ENCODE measurements around the gene RTEL1. TPM values are rescaled to one million over a fixed set of nuclear protein-coding genes. Genes with fewer than 3 reads are reported as not detected.

RTEL1 gene
- total and polyA plus RNA-seq, 2 experiments from 2014 or later = 14.8 to 14.9 TPM

GRCh38 chr20:63675681-63676368 lies 17.7 kb downstream of the RTEL1 start:
- no peak for TF ChIP-seq CTCF (IDR thresholded peaks at IDR 0.05; ENCODE audit: low read depth, low read length)
- Histone ChIP-seq H3K4me1 (ENCODE audit: low read depth) (no peaks in the 10 kb centered on the region), H3K4me3 (no peak overlapping the region), H3K36me3 (no peaks in the 10 kb centered on the region), H3K27ac (no peak overlapping the region), H3K9me3 (ENCODE audit: low read depth) (no peaks in the 10 kb centered on the region), H3K27me3 (no peaks in the 10 kb centered on the region)
- no peak for DNase-seq (ENCODE audit: low read depth in 1 of 2, low spot score in 1 of 2)

GRCh38 chr20:63678071-63678470 lies 20.0 kb downstream of the RTEL1 start:
- Histone ChIP-seq H3K9me3 (ENCODE audit: low read depth) (no peaks in the 10 kb centered on the region), H3K27ac (no peak overlapping the region), H3K4me3 (no peak overlapping the region), H3K36me3 (no peaks in the 10 kb centered on the region), H3K4me1 (ENCODE audit: low read depth) (no peaks in the 10 kb centered on the region), H3K27me3 (no peaks in the 10 kb centered on the region)
- no peak for TF ChIP-seq CTCF (IDR thresholded peaks at IDR 0.05; ENCODE audit: low read depth, low read length)
- no peak for DNase-seq (ENCODE audit: low read depth in 1 of 2, low spot score in 1 of 2)

GRCh38 chr20:63678667-63679465 lies 20.8 kb downstream of the RTEL1 start:
- no peak for DNase-seq (ENCODE audit: low read depth in 1 of 2, low spot score in 1 of 2)
- H3K9me3 ChIP-seq (ENCODE audit: low read depth) = no peaks in the 10 kb centered on the region
- H3K27me3 ChIP-seq = no peaks in the 10 kb centered on the region
- TF ChIP-seq CTCF (IDR thresholded peaks at IDR 0.05; ENCODE audit: low read depth, low read length) = no peak
- H3K4me1 ChIP-seq (ENCODE audit: low read depth) = no peaks in the 10 kb centered on the region
- H3K27ac ChIP-seq = no peak overlapping the region
- no peak overlapping the region for H3K4me3 ChIP-seq
- H3K36me3 ChIP-seq = no peaks in the 10 kb centered on the region

GRCh38 chr20:63679799-63680305 lies 21.7 kb downstream of the RTEL1 start:
- no peaks in the 10 kb centered on the region for H3K36me3 ChIP-seq
- H3K4me1 ChIP-seq (ENCODE audit: low read depth) = no peaks in the 10 kb centered on the region
- no peaks in the 10 kb centered on the region for H3K9me3 ChIP-seq (ENCODE audit: low read depth)
- no peak for DNase-seq (ENCODE audit: low read depth in 1 of 2, low spot score in 1 of 2)
- no peaks in the 10 kb centered on the region for H3K27me3 ChIP-seq
- H3K4me3 ChIP-seq = no peak overlapping the region
- no peak overlapping the region for H3K27ac ChIP-seq
- TF ChIP-seq CTCF (IDR thresholded peaks at IDR 0.05; ENCODE audit: low read depth, low read length) = no peak

GRCh38 chr20:63680427-63680826 lies 22.3 kb downstream of the RTEL1 start:
- Histone ChIP-seq H3K4me3 (no peak overlapping the region), H3K36me3 (no peaks in the 10 kb centered on the region)
- TF ChIP-seq CTCF (IDR thresholded peaks at IDR 0.05; ENCODE audit: low read depth, low read length) = no peak

More at GRCh38 chr20:63680427-63680826, 22.3 kb downstream of the RTEL1 start:
- no peak for DNase-seq (ENCODE audit: low read depth in 1 of 2, low spot score in 1 of 2)
- Histone ChIP-seq H3K4me1 (ENCODE audit: low read depth) (no peaks in the 10 kb centered on the region), H3K27ac (no peak overlapping the region), H3K27me3 (no peaks in the 10 kb centered on the region), H3K9me3 (ENCODE audit: low read depth) (no peaks in the 10 kb centered on the region)
